GM12864 (cell line): ENCODE measurements around the gene CD14.
"Not testable (repeated sequence)": the region's sequence is repeated elsewhere in the genome, so short reads cannot be mapped to it uniquely, and the experiment has no call there.

Source experiments
- DNase-seq: peaks from one replicate; pipeline ENCODE4 v3.0.0-alpha.2; 2011; ENCODE audit warnings: low read depth
- H3K4me3 ChIP-seq: 2 replicates; pipeline ENCODE4 v1.5.1; 2011; ENCODE audit warnings: mild to moderate bottlenecking, low read depth, low read length, control low read depth
- TF ChIP-seq, protein P1 (sequence below): IDR thresholded peaks from 2 replicates; pipeline ENCODE4 v1.5.1; 2011; ENCODE audit warnings: low read depth, mild to moderate bottlenecking, moderate library complexity, low read length, control low read depth, inconsistent platforms; ENCODE audit errors: missing control alignments

Gene CD14

DNA sequence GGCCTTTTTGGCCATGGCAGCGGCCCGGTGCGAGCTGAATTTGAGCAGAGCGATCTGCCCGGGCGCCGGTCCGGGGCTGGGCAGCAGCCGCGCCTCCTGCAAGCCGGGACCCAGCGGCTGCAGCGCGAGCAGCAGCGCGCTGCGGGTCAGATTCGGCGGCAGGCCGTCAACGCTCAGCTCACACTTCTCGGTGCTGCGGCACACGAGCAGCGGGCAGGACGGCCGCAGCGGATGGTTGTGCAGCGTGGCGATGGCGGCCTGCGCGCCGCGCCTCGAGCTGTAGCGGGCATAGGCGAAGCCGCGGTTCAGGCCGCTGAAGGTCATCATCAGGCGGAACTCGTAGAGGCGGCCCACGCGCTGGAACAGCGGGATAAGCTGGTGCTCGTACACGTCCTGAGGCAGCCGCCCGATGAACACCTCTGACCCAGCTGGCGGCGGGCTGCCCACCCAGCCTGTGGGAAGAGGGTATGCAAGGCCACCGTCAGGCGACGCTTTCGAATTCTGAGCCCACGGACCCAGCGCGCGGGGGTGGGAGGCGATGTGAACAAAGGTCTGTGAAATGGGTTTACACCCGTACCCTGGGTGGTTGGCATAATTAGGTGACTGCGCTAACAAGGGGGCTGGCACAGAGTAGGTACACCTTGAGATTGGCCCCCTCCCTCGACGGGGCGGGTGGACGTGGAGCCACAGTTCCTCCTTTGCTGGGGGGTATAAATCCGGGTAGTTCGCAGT lies 39.6 kb upstream of the CD14 start:
- TF ChIP-seq, protein P1, sequence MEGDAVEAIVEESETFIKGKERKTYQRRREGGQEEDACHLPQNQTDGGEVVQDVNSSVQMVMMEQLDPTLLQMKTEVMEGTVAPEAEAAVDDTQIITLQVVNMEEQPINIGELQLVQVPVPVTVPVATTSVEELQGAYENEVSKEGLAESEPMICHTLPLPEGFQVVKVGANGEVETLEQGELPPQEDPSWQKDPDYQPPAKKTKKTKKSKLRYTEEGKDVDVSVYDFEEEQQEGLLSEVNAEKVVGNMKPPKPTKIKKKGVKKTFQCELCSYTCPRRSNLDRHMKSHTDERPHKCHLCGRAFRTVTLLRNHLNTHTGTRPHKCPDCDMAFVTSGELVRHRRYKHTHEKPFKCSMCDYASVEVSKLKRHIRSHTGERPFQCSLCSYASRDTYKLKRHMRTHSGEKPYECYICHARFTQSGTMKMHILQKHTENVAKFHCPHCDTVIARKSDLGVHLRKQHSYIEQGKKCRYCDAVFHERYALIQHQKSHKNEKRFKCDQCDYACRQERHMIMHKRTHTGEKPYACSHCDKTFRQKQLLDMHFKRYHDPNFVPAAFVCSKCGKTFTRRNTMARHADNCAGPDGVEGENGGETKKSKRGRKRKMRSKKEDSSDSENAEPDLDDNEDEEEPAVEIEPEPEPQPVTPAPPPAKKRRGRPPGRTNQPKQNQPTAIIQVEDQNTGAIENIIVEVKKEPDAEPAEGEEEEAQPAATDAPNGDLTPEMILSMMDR: no peak
- no peak for DNase-seq
- H3K4me3 ChIP-seq: no peak overlapping the region

- H3K4me3 ChIP-seq: no peak overlapping the region
- no peak for DNase-seq
- TF ChIP-seq, protein P1: no peak
Observed at GRCh38 chr5:140671472-140672125, 38.6 kb upstream of the CD14 start.

- not testable (repeated sequence) for DNase-seq, H3K4me3 ChIP-seq
Observed at GRCh38 chr5:140671035-140671434, 38.1 kb upstream of the CD14 start.

- peak within 1 kb of the TSS; percentile 87 for H3K4me3 ChIP-seq
- peak; percentile 74 for DNase-seq
- TF ChIP-seq, protein P1: no peak
Observed at GRCh38 chr5:140664359-140665119, 31.6 kb upstream of the CD14 start, which contains the start of gene WDR55. Gene WDR55 (plus strand): TSS chr5:140664904. CDS start chr5:140664913, 9 bp downstream.

GRCh38 chr5:140664030-140664358 lies 31.0 kb upstream of the CD14 start:
- peak overlapping the region; percentile 87 for H3K4me3 ChIP-seq
- no peak for DNase-seq
- TF ChIP-seq, protein P1: no peak

DNA sequence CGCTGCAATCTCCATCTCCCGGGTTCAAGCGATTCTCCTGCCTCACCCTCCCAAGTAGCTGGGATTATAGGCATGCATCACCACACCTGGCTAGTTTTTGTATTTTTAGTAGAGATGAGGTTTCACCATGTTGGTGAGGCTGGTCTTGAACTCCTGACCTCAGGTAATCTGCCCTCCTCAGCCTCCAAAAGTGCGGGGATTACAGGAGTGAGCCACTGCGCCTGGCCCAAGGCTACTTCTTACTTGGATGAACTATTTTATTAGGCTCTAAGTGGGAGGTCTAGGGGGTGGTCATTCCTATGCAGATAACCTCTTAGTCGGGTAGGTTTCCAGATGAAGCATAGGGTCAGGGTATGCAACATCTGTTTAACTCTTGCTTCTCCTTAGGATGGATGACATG lies 27.4 kb upstream of the CD14 start:
- not testable (repeated sequence) for DNase-seq, H3K4me3 ChIP-seq

DNA sequence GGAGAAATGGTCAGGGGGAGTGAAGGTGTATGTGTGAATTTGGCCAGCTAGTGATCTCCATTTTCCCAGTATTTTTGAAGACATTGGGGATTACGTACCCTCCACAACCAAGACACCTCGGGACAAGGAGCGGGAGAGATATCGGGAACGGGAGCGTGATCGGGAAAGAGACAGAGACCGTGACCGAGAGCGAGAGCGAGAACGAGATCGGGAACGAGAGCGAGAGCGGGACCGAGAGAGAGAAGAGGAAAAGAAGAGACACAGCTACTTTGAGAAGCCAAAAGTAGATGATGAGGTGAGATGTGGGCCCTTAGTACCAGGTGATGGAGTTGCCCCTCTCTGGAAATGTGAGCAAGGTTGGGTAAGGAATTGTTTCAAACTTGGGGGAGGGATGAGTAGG lies 25.9 kb upstream of the CD14 start:
- no peak overlapping the region for H3K4me3 ChIP-seq

More for the DNA sequence above, 25.9 kb upstream of the CD14 start:
- no peak for DNase-seq
- TF ChIP-seq, protein P1: no peak
